Panc1 (cell line): ENCODE data around the gene ERFL.

ENCODE experiments used
- CTCF ChIP-seq: fragments of 450-650 bp; IDR thresholded peaks from 2 replicates; pipeline ENCODE4 v1.5.1; 2017; ENCODE audit warnings: mild to moderate bottlenecking
- POLR2AphosphoS5 ChIP-seq: IDR thresholded peaks from 2 replicates; pipeline ENCODE4 v1.6.1; 2012; ENCODE audit warnings: mild to moderate bottlenecking, low read depth, low read length, moderate library complexity
- REST ChIP-seq, 2 experiments: IDR thresholded peaks; 2 replicates each; pipeline ENCODE4 v1.6.1; 2011 to 2012; ENCODE audit warnings: low read depth in 2 of 2, control low read depth in 1 of 2, low read length in 1 of 2, mild to moderate bottlenecking in 1 of 2, moderate library complexity in 1 of 2; ENCODE audit not compliant: insufficient read depth in 1 of 2

- TF ChIP-seq CTCF, result no peak
- TF ChIP-seq REST (IDR thresholded peaks at IDR 0.05; ENCODE audit: insufficient read depth in 1 of 2, low read depth in 2 of 2, low read length in 1 of 2), result no peak
- no peak for TF ChIP-seq POLR2AphosphoS5
Observed at GRCh38 chr19:41956621-41957020, 28.4 kb upstream of the ERFL start.
